OCI-LY3 (cell line): ENCODE measurements around the gene LYSMD1.

Experiments
- CTCF ChIP-seq: fragments of 200-600, 300-600 bp; sonication (generic); IDR thresholded peaks from 2 replicates; pipeline ENCODE4 v1.5.1; 2014; ENCODE audit warnings: antibody characterized with exemption, low read length, low read depth
- EZH2phosphoT487 ChIP-seq: fragments of 200-600 bp; shearing (Covaris generic); IDR thresholded peaks from 2 replicates; pipeline ENCODE4 v1.6.1; 2018; ENCODE audit warnings: antibody characterized with exemption, mixed run types, low read depth

- TF ChIP-seq CTCF, result no peak
- TF ChIP-seq EZH2phosphoT487, result no peak
These were observed 20.2 kb downstream of the LYSMD1 start for GRCh38 chr1:151145304-151146071.
